Measurements from ENCODE around the gene COL4A6.

Gene COL4A6

GRCh38 chrX:108132876-108133275 is 305.3 kb downstream of the COL4A6 start:
- H3K4me3 ChIP-seq (ENCODE audit: low read depth, low read length), result no peak overlapping the region
- no peak for DNase-seq
- H3K27me3 ChIP-seq, result no peaks in the 10 kb centered on the region
- no peak for TF ChIP-seq CTCF (IDR thresholded peaks at IDR 0.05; ENCODE audit: low read depth, low read length)
- H3K4me1 ChIP-seq, result no peaks in the 10 kb centered on the region
- no peaks in the 10 kb centered on the region for H3K9me3 ChIP-seq
- H3K36me3 ChIP-seq, result no peaks in the 10 kb centered on the region

GRCh38 chrX:108132034-108132433 is 306.2 kb downstream of the COL4A6 start:
- H3K4me3 ChIP-seq (ENCODE audit: low read depth, low read length), result no peak overlapping the region
- DNase-seq, result no peak
- no peaks in the 10 kb centered on the region for H3K4me1 ChIP-seq
- H3K36me3 ChIP-seq, result no peaks in the 10 kb centered on the region
- no peaks in the 10 kb centered on the region for H3K27me3 ChIP-seq
- no peak for TF ChIP-seq CTCF (IDR thresholded peaks at IDR 0.05; ENCODE audit: low read depth, low read length)
- no peaks in the 10 kb centered on the region for H3K9me3 ChIP-seq

- no peaks in the 10 kb centered on the region for H3K36me3 ChIP-seq
- no peak for TF ChIP-seq CTCF (IDR thresholded peaks at IDR 0.05; ENCODE audit: low read depth, low read length)
- no peaks in the 10 kb centered on the region for H3K4me1 ChIP-seq
- no peaks in the 10 kb centered on the region for H3K27me3 ChIP-seq
- DNase-seq, result no peak
- H3K9me3 ChIP-seq, result no peaks in the 10 kb centered on the region
- no peak overlapping the region for H3K4me3 ChIP-seq (ENCODE audit: low read depth, low read length)
Measured at GRCh38 chrX:108131471-108131870, 306.8 kb downstream of the COL4A6 start.

- no peak for TF ChIP-seq CTCF (IDR thresholded peaks at IDR 0.05; ENCODE audit: low read depth, low read length)
- Histone ChIP-seq H3K36me3 (no peaks in the 10 kb centered on the region), H3K4me1 (no peaks in the 10 kb centered on the region), H3K9me3 (no peaks in the 10 kb centered on the region), H3K4me3 (ENCODE audit: low read depth, low read length) (no peak overlapping the region), H3K27me3 (no peaks in the 10 kb centered on the region)
- DNase-seq, result no peak
Measured at GRCh38 chrX:108130889-108131288, 307.3 kb downstream of the COL4A6 start.

- no peak overlapping the region for H3K4me3 ChIP-seq (ENCODE audit: low read depth, low read length)
- H3K27me3 ChIP-seq, result no peaks in the 10 kb centered on the region
- H3K36me3 ChIP-seq, result no peaks in the 10 kb centered on the region
- H3K4me1 ChIP-seq, result no peaks in the 10 kb centered on the region
- DNase-seq, result no peak
- TF ChIP-seq CTCF (IDR thresholded peaks at IDR 0.05; ENCODE audit: low read depth, low read length), result no peak
- no peaks in the 10 kb centered on the region for H3K9me3 ChIP-seq
Measured at GRCh38 chrX:108127152-108127551, 311.1 kb downstream of the COL4A6 start.

GRCh38 chrX:108126661-108127060 is 311.6 kb downstream of the COL4A6 start:
- H3K4me3 ChIP-seq (ENCODE audit: low read depth, low read length), result no peak overlapping the region
- H3K4me1 ChIP-seq, result no peaks in the 10 kb centered on the region
- no peaks in the 10 kb centered on the region for H3K9me3 ChIP-seq
- TF ChIP-seq CTCF (IDR thresholded peaks at IDR 0.05; ENCODE audit: low read depth, low read length), result no peak
- H3K27me3 ChIP-seq, result no peaks in the 10 kb centered on the region
- no peaks in the 10 kb centered on the region for H3K36me3 ChIP-seq
- DNase-seq, result no peak

Measured in BE2C (cell line).